Effector memory CD4-positive, alpha-beta T cell (primary cell): Measurements from ENCODE around the gene LCE1E.

Experiments used
- DNase-seq, 3 donors: peaks; one replicate each; pipeline ENCODE4 v3.0.0-alpha.2; 2020
- H3K27ac ChIP-seq: 2 replicates; pipeline ENCODE4 v1.7.0; 2013; ENCODE audit warnings: mild to moderate bottlenecking, low read length, moderate library complexity; ENCODE audit not compliant: insufficient read depth, poor library complexity, severe bottlenecking
- H3K27me3 ChIP-seq: replicated peaks from 2 replicates; pipeline ENCODE4 v1.7.0; 2013; ENCODE audit warnings: mild to moderate bottlenecking, low read length; ENCODE audit not compliant: insufficient read depth, control insufficient read depth, poor library complexity, severe bottlenecking
- H3K36me3 ChIP-seq: 2 replicates; pipeline ENCODE4 v1.7.0; 2013; ENCODE audit warnings: mild to moderate bottlenecking, low read length, moderate library complexity; ENCODE audit not compliant: control insufficient read depth, insufficient read depth
- H3K4me1 ChIP-seq: 2 replicates; pipeline ENCODE4 v1.7.0; 2013; ENCODE audit warnings: low read length, mild to moderate bottlenecking; ENCODE audit not compliant: control insufficient read depth, insufficient read depth, poor library complexity, severe bottlenecking
- H3K4me3 ChIP-seq: 2 replicates; pipeline ENCODE4 v1.7.0; 2013; ENCODE audit warnings: low read length, low read depth, mild to moderate bottlenecking; ENCODE audit not compliant: insufficient read depth, poor library complexity, severe bottlenecking
- H3K9me3 ChIP-seq: 2 replicates; pipeline ENCODE4 v1.7.0; 2013; ENCODE audit warnings: mild to moderate bottlenecking, low read length, moderate library complexity; ENCODE audit not compliant: control insufficient read depth
- total RNA-seq, 3 donors: gene quantifications; one replicate each; lab custom pipeline; 2026; lab: John Stamatoyannopoulos, UW

The LCE1E gene, protein sequence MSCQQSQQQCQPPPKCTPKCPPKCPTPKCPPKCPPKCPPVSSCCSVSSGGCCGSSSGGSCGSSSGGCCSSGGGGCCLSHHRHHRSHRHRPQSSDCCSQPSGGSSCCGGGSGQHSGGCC
- total RNA-seq, result 0 reads per million in 3 donors

DNA sequence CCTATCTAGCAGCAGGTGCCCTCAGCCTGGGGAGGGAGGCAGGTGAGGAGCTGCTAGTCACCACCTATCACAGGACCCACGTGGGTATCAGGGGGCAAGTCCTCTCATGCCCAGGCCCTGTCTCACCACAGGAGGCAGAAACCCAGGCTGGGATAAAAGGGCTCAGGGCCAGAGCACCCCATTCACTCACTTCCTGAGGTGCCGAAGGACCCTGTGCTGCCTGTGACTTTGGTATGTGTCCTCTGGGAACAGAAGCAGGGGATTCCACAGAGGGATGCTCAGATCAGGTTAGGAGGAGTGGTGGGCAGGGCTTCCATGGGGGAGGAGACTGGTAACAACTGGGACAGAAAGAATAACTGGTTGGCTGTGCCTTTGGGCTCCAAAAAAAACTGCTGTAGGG lies at the start of gene LCE1E:
TSS of gene LCE1E (plus strand) at position 181 of the 400 bp plus-strand sequence. CDS start 1,043 bp downstream, outside the sequence.
- Histone ChIP-seq H3K4me3 (no peak within 1 kb of the TSS), H3K27ac (no peak within 1 kb of the TSS)
- DNase-seq, result no peak

DNA sequence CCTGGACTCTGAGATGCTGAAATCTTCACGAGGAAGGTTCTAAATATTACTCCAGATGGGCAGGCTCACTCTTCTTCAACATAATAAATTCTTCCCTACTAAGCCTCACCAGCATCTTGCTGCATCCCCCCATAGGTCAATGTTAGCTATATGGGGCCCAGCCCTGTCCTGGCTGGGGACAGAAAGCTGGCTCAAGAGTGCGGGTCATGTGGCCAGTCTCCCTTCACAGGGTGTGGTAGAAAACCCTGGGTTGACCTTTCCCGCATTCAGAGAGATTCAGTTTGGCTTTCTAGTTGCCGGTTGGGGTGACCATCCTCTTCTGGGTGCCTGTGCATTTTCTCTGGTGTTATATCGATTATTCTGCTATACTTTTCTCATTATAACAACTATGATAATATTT lies 48.1 kb upstream of the LCE1E start:
- H3K36me3 ChIP-seq, result no peaks in the 10 kb centered on the region
- no peaks in the 10 kb centered on the region for H3K9me3 ChIP-seq
- no peaks in the 10 kb centered on the region for H3K27me3 ChIP-seq
- no peak for DNase-seq
- no peak overlapping the region for H3K27ac ChIP-seq
- H3K4me1 ChIP-seq, result no peaks in the 10 kb centered on the region
- H3K4me3 ChIP-seq, result no peak overlapping the region

More for the DNA sequence above, at the start of gene LCE1E:
- H3K27me3 ChIP-seq, result peaks cover 4% of the 10 kb centered on the region
- H3K4me1 ChIP-seq, result no peaks in the 10 kb centered on the region
- no peaks in the 10 kb centered on the region for H3K9me3 ChIP-seq
- H3K36me3 ChIP-seq, result no peaks in the 10 kb centered on the region

DNA sequence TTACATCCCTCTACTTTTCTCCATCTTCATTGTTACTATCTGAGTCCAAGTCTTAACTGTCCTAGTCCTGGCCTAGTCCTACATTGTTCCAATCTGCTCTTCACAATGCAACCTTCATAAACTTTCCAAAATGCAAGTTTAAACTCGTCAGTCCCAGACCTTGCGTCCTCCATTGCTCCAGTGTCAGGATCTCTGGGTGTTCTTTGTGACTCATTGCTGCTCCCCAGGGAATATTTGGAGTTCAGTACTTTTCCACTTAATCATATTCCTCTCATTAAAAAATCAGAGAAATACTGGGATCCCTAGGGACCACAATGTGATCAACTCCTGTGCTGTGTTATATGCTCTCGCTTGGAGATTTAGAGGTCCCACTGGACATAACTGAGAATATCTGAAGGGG lies 46.2 kb upstream of the LCE1E start:
- Histone ChIP-seq H3K4me3 (no peak overlapping the region), H3K9me3 (no peaks in the 10 kb centered on the region), H3K36me3 (no peaks in the 10 kb centered on the region), H3K4me1 (no peaks in the 10 kb centered on the region), H3K27ac (no peak overlapping the region), H3K27me3 (no peaks in the 10 kb centered on the region)
- DNase-seq, result no peak

DNA sequence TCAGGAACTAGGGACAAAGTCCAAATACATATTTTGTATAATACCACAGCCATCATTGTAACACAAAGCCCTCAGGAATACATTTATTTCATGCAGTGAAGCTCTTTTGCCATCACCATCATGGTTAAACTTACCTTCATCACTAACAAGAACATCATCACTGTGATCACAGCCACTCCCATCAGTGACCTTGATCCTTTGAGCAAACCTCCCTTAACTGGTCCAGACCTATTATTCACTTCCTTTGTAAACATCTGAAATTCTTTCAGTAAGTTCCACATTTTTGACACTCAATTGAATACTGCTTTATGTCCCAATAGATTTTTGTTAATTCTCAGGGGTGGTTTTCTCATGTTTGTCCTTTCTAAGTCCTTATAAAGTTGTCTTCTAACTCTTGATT lies 44.4 kb upstream of the LCE1E start:
- Histone ChIP-seq H3K4me3 (no peak overlapping the region), H3K9me3 (no peaks in the 10 kb centered on the region), H3K27ac (no peak overlapping the region), H3K4me1 (no peaks in the 10 kb centered on the region), H3K36me3 (no peaks in the 10 kb centered on the region), H3K27me3 (no peaks in the 10 kb centered on the region)
- DNase-seq, result no peak

DNA sequence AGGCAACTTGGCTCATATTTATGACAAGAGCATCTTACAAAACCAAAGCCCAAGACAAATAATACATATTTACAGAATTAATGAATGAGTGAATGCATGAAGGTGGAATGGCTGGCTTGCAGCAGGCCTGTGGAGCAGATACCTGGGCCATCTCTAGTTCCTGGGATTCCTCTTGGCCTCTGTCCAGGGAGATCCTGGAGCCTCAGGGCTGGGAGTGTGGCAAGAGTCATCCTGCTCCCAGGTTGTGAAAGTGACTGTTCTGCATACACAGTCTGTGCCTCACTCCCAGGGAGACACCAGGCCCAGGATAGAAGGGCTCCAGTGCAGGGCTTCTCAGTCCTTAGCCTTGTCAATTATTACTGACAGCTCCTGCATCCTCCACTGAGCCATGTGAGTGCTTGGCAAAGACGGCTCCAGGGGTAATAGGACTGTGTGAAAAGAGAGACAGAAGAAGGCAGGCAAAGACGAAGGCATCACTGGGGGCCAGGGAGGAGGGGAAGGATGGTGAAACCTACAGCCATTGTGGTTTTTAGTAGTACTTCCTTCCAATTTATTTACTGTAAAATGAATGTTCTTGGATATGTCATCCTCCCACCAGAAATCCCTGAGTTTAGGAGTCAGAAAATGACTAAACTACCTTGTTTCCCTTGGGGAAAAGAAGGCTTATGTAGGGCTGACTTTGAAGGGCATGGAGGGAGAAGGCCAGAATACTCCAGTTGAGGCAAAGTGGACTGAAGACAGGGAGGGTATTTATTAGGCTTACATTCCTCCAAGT lies 42.5 kb upstream of the LCE1E start:
- Histone ChIP-seq H3K27me3 (no peaks in the 10 kb centered on the region), H3K4me3 (no peak overlapping the region), H3K27ac (no peak overlapping the region), H3K9me3 (no peaks in the 10 kb centered on the region), H3K36me3 (no peaks in the 10 kb centered on the region), H3K4me1 (no peaks in the 10 kb centered on the region)
- DNase-seq, result no peak

DNA sequence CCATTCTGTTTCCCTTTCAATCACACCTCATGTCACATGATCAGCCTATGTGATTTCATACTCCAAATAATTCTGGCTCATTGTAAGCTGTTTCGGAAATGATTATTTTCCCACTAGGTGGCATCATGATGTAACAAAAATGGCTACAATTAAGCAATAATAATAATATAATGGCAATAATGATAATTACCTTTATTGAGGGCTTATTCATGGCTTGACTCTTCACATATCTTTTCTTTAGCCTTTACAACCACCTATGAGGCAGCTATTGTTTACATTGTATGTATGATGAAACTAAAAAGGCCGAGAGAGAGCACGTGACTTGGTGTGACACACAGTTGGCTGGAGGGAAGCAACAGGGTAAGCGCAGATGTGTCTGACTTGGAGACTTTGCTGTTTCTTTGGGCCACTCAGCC lies 40.8 kb upstream of the LCE1E start:
- no peak overlapping the region for H3K4me3 ChIP-seq

DNA sequence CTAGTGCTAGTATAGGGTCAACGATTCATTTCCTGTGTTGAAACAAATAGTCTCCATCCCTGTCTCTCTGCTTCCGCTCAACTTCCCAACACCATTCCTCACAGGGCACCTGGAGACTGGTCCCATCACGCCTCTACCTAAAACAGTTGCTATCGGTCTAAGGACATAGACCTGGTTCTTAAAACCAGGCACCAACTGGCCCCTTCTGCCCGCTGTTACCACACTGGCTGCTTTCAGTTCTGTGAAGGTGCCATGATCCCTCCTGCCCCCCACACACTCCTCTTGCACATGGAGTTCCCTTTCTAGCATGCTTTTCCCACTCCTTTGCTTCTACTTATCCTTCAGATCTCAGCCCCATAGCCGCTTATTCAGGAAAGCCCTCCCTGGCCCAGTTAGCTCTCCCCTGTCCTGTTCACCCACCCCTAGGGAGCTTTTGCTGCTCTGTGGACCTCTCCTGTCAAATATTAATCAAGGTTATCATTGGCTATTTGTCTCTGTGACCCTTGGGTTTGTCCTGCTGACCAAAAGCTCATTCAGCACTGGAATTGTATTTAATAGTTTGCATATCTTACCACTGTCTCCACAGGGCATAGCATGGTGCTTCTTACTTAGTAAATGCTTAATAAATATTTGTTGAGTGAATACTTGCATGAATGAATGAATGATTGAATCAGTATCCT lies 40.2 kb upstream of the LCE1E start:
- no peak for DNase-seq
- H3K4me3 ChIP-seq, result no peak overlapping the region
- no peaks in the 10 kb centered on the region for H3K36me3 ChIP-seq
- H3K27me3 ChIP-seq, result peaks cover 5% of the 10 kb centered on the region
- H3K9me3 ChIP-seq, result no peaks in the 10 kb centered on the region
- no peaks in the 10 kb centered on the region for H3K4me1 ChIP-seq
- H3K27ac ChIP-seq, result no peak overlapping the region

More for the DNA sequence above, 40.8 kb upstream of the LCE1E start:
- Histone ChIP-seq H3K27ac (no peak overlapping the region), H3K36me3 (no peaks in the 10 kb centered on the region), H3K27me3 (peaks cover under 1% of the 10 kb centered on the region), H3K9me3 (no peaks in the 10 kb centered on the region), H3K4me1 (no peaks in the 10 kb centered on the region)
- DNase-seq, result no peak

DNA sequence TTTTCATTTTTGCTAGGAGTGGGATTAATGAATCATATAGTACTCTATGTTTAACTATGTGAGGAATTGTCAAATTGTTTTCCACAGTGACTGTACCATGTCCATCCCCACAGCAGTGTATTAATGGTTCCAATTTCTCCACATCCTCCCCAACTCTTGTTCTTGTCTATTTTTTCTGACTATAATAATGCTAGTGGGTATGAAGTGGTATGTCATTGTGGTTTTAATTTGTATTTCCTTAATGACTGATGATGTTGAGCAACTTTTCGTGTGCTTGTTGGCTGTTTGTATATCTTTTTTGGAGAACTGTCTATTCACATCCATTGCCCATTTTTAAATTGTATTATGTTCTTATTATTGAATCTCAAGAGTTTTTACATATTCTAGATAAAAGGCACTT lies 38.2 kb upstream of the LCE1E start:
- H3K4me3 ChIP-seq, result no peak overlapping the region

DNA sequence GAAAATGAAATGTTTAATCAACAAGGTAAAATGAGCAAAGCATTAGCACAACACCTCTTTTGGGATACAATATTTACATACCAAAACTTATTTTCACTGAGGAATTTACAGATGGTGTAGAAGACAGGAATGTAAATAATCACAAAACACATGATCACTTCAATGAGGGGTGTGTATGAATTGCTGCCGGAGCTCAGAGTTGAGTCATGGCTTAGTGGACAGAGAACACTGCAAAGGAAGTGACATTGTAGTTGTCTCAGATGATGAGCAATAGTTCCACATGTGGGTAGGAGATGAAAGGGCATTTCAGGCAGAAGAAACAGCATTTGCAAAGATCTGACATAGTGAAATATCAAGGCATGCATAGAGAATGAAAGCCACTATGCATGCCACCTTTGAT lies 33.8 kb upstream of the LCE1E start:
- Histone ChIP-seq H3K4me1 (no peaks in the 10 kb centered on the region), H3K4me3 (no peak overlapping the region), H3K27me3 (peaks cover 8% of the 10 kb centered on the region), H3K36me3 (no peaks in the 10 kb centered on the region), H3K27ac (no peak overlapping the region), H3K9me3 (no peaks in the 10 kb centered on the region)
- DNase-seq, result no peak

More for the DNA sequence above, 38.2 kb upstream of the LCE1E start:
- DNase-seq, result no peak
- Histone ChIP-seq H3K4me1 (no peaks in the 10 kb centered on the region), H3K27ac (no peak overlapping the region), H3K36me3 (no peaks in the 10 kb centered on the region), H3K9me3 (no peaks in the 10 kb centered on the region), H3K27me3 (peaks cover 5% of the 10 kb centered on the region)

DNA sequence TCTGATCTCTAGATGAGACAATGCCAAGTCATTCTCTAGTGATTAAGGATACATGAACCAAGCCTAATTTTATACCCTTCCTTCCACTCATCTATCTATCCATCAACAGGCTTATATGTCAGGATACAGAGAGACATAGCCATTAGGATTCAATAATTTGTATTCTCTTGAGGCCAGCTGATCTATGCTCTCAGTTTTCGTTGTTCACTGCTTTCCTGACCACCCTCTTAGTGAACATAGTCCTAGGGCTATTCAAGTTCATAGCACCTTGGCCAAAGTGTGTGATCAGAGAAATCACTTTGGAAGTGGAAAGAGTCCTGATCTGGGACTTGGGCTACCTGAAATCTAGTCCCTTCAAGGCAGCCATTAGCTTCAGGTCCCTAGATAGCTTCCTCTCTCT lies 32.5 kb upstream of the LCE1E start:
- Histone ChIP-seq H3K4me1 (no peaks in the 10 kb centered on the region), H3K4me3 (no peak overlapping the region), H3K27ac (no peak overlapping the region), H3K9me3 (no peaks in the 10 kb centered on the region), H3K27me3 (peaks cover 8% of the 10 kb centered on the region), H3K36me3 (no peaks in the 10 kb centered on the region)
- DNase-seq, result no peak
